ENCODE results near the gene COQ10B.

The COQ10B gene

GRCh38 chr2:197486175-197486574 lies 32.8 kb downstream of the COQ10B start:
- ChIA-PET CTCF (no interaction called here), POLR2A (ENCODE audit: low non-redundant PET) (no interaction called here)
- no peak for DNase-seq (ENCODE audit: low spot score)
- H3K27ac ChIP-seq, result no peak overlapping the region
- TF ChIP-seq CTCF (conservative IDR thresholded peaks at IDR 0.05; ENCODE audit: low read depth), result no peak

- no peak for TF ChIP-seq CTCF (conservative IDR thresholded peaks at IDR 0.05; ENCODE audit: low read depth)
- H3K27ac ChIP-seq, result no peak overlapping the region
- POLR2A ChIA-PET (ENCODE audit: low non-redundant PET), result no interaction called here
- CTCF ChIA-PET, result no interaction called here
- no peak for DNase-seq (ENCODE audit: low spot score)
Measured at GRCh38 chr2:197487385-197487784, 34.0 kb downstream of the COQ10B start.

- TF ChIP-seq CTCF (conservative IDR thresholded peaks at IDR 0.05; ENCODE audit: low read depth), result no peak
- ChIA-PET POLR2A (ENCODE audit: low non-redundant PET) (no interaction called here), CTCF (no interaction called here)
- DNase-seq (ENCODE audit: low spot score), result no peak
- H3K27ac ChIP-seq, result no peak overlapping the region
Measured at GRCh38 chr2:197495433-197496134, 42.2 kb downstream of the COQ10B start.

- no peak for TF ChIP-seq CTCF (conservative IDR thresholded peaks at IDR 0.05; ENCODE audit: low read depth)
- ChIA-PET POLR2A (ENCODE audit: low non-redundant PET) (no interaction called here), CTCF (no interaction called here)
Measured at GRCh38 chr2:197496695-197497094, 43.3 kb downstream of the COQ10B start.

GRCh38 chr2:197497326-197497725 lies 44.0 kb downstream of the COQ10B start:
- ChIA-PET POLR2A (ENCODE audit: low non-redundant PET) (no interaction called here), CTCF (no interaction called here)
- no peak overlapping the region for H3K27ac ChIP-seq
- no peak for TF ChIP-seq CTCF (conservative IDR thresholded peaks at IDR 0.05; ENCODE audit: low read depth)
- no peak for DNase-seq (ENCODE audit: low spot score)

More at GRCh38 chr2:197496695-197497094, 43.3 kb downstream of the COQ10B start:
- DNase-seq (ENCODE audit: low spot score), result no peak
- H3K27ac ChIP-seq, result no peak overlapping the region

- CTCF ChIA-PET, result no interaction called here
- no peak for DNase-seq (ENCODE audit: low spot score)
- POLR2A ChIA-PET (ENCODE audit: low non-redundant PET), result interaction anchor here (0.6 kb wide), 1 partner anchor 8 kb away, joined by 3 read pairs; no protein-coding TSS in a partner anchor
- H3K27ac ChIP-seq, result peak overlapping the region; percentile 97
- TF ChIP-seq CTCF (conservative IDR thresholded peaks at IDR 0.05; ENCODE audit: low read depth), result no peak
Measured at GRCh38 chr2:197498235-197498936, 45.0 kb downstream of the COQ10B start.
